KMS-11 (cell line): ENCODE data around the gene CARD8.

ENCODE experiments used
- H2AFZ ChIP-seq: fragments of 200-600 bp; sonication (generic); 2 replicates; pipeline ENCODE4 v1.6.1; 2016; ENCODE audit warnings: antibody characterized with exemption, mixed run types, low read depth
- H3K27ac ChIP-seq: fragments of 200-600 bp; sonication (generic); 2 replicates; pipeline ENCODE4 v1.6.1; 2016; ENCODE audit warnings: mild to moderate bottlenecking, mixed run types
- H3K27me3 ChIP-seq: fragments of 200-600 bp; sonication (generic); 2 replicates; pipeline ENCODE4 v1.6.1; 2017; ENCODE audit warnings: mild to moderate bottlenecking, low read depth, mixed run types, moderate library complexity; ENCODE audit not compliant: insufficient read depth
- H3K36me3 ChIP-seq: fragments of 200-600 bp; sonication (generic); 2 replicates; pipeline ENCODE4 v1.6.1; 2017; ENCODE audit warnings: mild to moderate bottlenecking, mixed run types; ENCODE audit not compliant: insufficient read depth
- H3K4me1 ChIP-seq: fragments of 200-600 bp; sonication (generic); 2 replicates; pipeline ENCODE4 v1.6.1; 2016; ENCODE audit warnings: mild to moderate bottlenecking, low read depth, mixed run types; ENCODE audit not compliant: poor library complexity, severe bottlenecking
- H3K4me2 ChIP-seq: fragments of 200-600 bp; sonication (generic); 2 replicates; pipeline ENCODE4 v1.7.0; 2016; ENCODE audit warnings: mild to moderate bottlenecking, mixed run types
- H3K4me3 ChIP-seq: fragments of 200-600 bp; sonication (generic); IDR thresholded peaks from 2 replicates; pipeline ENCODE4 v1.6.1; 2017; ENCODE audit warnings: low read depth, low read length, mixed read lengths; ENCODE audit not compliant: insufficient read depth
- H3K79me2 ChIP-seq: fragments of 200-600 bp; sonication (generic); 2 replicates; pipeline ENCODE4 v1.6.1; 2016; ENCODE audit warnings: low read depth, mixed run types; ENCODE audit not compliant: insufficient read depth
- H3K9ac ChIP-seq: fragments of 200-600 bp; sonication (generic); 2 replicates; pipeline ENCODE4 v1.6.1; 2016; ENCODE audit warnings: mild to moderate bottlenecking, mixed run types
- H4K20me1 ChIP-seq: fragments of 200-600 bp; sonication (generic); 2 replicates; pipeline ENCODE4 v1.6.1; 2016; ENCODE audit warnings: mild to moderate bottlenecking, mixed run types; ENCODE audit not compliant: insufficient read depth
- TF ChIP-seq, protein P1 (sequence below): fragments of 200-600 bp; sonication (generic); conservative IDR thresholded peaks from 2 replicates; pipeline ENCODE4 v1.6.1; 2017; ENCODE audit warnings: low read depth, mild to moderate bottlenecking, antibody characterized with exemption, low read length, moderate library complexity, mixed read lengths

Gene CARD8

DNA sequence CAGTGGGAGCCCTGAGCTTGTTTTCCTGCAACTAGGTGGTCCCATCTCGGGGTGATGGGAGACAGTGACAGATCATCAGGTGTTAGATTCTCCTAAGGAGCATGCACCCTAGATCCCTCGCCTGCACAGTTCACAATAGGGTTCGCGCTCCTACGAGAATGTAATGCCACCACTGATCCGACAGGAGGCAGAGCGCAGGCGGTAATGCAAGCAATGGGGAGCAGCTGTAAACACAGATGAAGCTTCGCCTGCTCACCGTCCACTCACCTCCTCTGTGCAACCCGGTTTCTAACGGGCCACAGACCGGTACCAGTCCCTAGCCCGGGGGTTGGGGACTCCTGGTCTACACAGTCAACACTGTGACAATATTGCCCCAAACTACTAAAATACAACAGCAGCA is 38.8 kb downstream of the CARD8 start:
- no peak overlapping the region for H3K4me3 ChIP-seq
- no peak overlapping the region for H3K9ac ChIP-seq
- H3K27me3 ChIP-seq, result no peaks in the 10 kb centered on the region
- no peaks in the 10 kb centered on the region for H3K4me1 ChIP-seq
- no peaks in the 10 kb centered on the region for H3K79me2 ChIP-seq
- H3K4me2 ChIP-seq, result no peak overlapping the region
- TF ChIP-seq, protein P1, sequence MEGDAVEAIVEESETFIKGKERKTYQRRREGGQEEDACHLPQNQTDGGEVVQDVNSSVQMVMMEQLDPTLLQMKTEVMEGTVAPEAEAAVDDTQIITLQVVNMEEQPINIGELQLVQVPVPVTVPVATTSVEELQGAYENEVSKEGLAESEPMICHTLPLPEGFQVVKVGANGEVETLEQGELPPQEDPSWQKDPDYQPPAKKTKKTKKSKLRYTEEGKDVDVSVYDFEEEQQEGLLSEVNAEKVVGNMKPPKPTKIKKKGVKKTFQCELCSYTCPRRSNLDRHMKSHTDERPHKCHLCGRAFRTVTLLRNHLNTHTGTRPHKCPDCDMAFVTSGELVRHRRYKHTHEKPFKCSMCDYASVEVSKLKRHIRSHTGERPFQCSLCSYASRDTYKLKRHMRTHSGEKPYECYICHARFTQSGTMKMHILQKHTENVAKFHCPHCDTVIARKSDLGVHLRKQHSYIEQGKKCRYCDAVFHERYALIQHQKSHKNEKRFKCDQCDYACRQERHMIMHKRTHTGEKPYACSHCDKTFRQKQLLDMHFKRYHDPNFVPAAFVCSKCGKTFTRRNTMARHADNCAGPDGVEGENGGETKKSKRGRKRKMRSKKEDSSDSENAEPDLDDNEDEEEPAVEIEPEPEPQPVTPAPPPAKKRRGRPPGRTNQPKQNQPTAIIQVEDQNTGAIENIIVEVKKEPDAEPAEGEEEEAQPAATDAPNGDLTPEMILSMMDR, result no peak
- H3K36me3 ChIP-seq, result no peaks in the 10 kb centered on the region
- H3K27ac ChIP-seq, result no peak overlapping the region
- H2AFZ ChIP-seq, result no peak overlapping the region
- H4K20me1 ChIP-seq, result no peaks in the 10 kb centered on the region

DNA sequence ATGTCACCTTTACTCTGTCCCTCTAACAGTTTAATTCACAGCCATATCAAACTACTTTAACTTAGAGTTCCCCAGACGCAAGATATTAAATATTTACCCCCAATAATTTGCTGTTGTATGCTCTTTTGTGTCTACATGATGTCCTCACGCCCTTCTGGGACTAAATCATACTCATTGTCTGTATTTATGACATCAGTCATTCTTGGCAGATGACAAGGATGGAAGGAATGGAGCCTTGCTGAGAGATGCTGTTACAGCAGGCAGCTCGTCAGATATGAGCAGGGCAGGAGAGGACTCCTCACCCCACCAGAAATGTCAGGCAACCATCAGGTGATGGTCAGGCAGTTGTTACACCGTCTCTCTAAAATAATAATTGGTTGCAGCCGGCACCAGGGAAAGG is 41.8 kb downstream of the CARD8 start:
- Histone ChIP-seq H3K79me2 (no peaks in the 10 kb centered on the region), H3K27ac (no peak overlapping the region), H3K9ac (no peak overlapping the region), H3K4me1 (no peaks in the 10 kb centered on the region), H3K27me3 (no peaks in the 10 kb centered on the region), H3K4me3 (no peak overlapping the region), H3K36me3 (no peaks in the 10 kb centered on the region), H3K4me2 (no peak overlapping the region), H4K20me1 (no peaks in the 10 kb centered on the region), H2AFZ (no peak overlapping the region)
- TF ChIP-seq, protein P1, result no peak

- H2AFZ ChIP-seq, result no peak overlapping the region
- peaks cover 2% of the 10 kb centered on the region for H3K4me1 ChIP-seq
- H3K79me2 ChIP-seq, result no peaks in the 10 kb centered on the region
- no peak overlapping the region for H3K9ac ChIP-seq
- H3K27me3 ChIP-seq, result no peaks in the 10 kb centered on the region
- no peaks in the 10 kb centered on the region for H3K36me3 ChIP-seq
- H4K20me1 ChIP-seq, result no peaks in the 10 kb centered on the region
- H3K4me2 ChIP-seq, result no peak overlapping the region
- no peak overlapping the region for H3K4me3 ChIP-seq
- H3K27ac ChIP-seq, result no peak overlapping the region
- TF ChIP-seq, protein P1, result no peak
Observed at GRCh38 chr19:48210005-48210404, 45.7 kb downstream of the CARD8 start.

GRCh38 chr19:48206397-48207093 is 49.2 kb downstream of the CARD8 start:
- TF ChIP-seq, protein P1, result no peak
- no peak overlapping the region for H3K4me2 ChIP-seq
- no peak overlapping the region for H2AFZ ChIP-seq
- H3K27me3 ChIP-seq, result no peaks in the 10 kb centered on the region
- H3K4me3 ChIP-seq, result no peak overlapping the region
- no peak overlapping the region for H3K27ac ChIP-seq
- no peak overlapping the region for H3K9ac ChIP-seq
- H4K20me1 ChIP-seq, result no peaks in the 10 kb centered on the region
- no peaks in the 10 kb centered on the region for H3K79me2 ChIP-seq
- H3K36me3 ChIP-seq, result no peaks in the 10 kb centered on the region
- peaks cover 12% of the 10 kb centered on the region for H3K4me1 ChIP-seq
